HEK293 (cell line): ENCODE measurements around the gene MED17.

Experiments
- CTCF ChIA-PET: fragments of 350-600 bp; formaldehyde crosslinking; extraction: SDS; loops from one replicate; lab custom pipeline; 2021; ENCODE audit warnings: antibody characterized with exemption; lab: Yijun Ruan, JAX
- POLR2A ChIA-PET: fragments of 300-600 bp; formaldehyde crosslinking; extraction: SDS; loops from one replicate; lab custom pipeline; 2020; ENCODE audit warnings: antibody characterized with exemption, inconsistent platforms; lab: Yijun Ruan, JAX
- H3K27ac ChIP-seq: fragments of 200-500 bp; sonication (Bioruptor generic); 2 replicates; pipeline ENCODE4 v1.5.1; 2014; ENCODE audit warnings: low read depth, low read length, control low read depth, inconsistent platforms; ENCODE audit errors: extremely low read depth
- H3K36me3 ChIP-seq, 2 experiments: fragments of 200-500 bp in 1 of 2; sonication (Bioruptor generic) in 1 of 2; 1 replicate in 1 of 2; 2 replicates in 1 of 2; pipeline ENCODE4 v1.5.1; 2014 to 2017; ENCODE audit warnings: inconsistent platforms in 2 of 2, low read length in 2 of 2; ENCODE audit not compliant: control insufficient read depth in 2 of 2, insufficient read depth in 1 of 2
- H3K4me1 ChIP-seq: fragments of 200-500 bp; sonication (Bioruptor generic); 2 replicates; pipeline ENCODE4 v1.5.1; 2014; ENCODE audit warnings: mild to moderate bottlenecking, low read length, inconsistent platforms; ENCODE audit not compliant: control insufficient read depth, insufficient read depth
- H3K4me3 ChIP-seq: 2 replicates; pipeline ENCODE4 v1.5.1; 2011; ENCODE audit warnings: low read depth, mild to moderate bottlenecking, control low read depth, low read length, moderate library complexity
- H3K9me3 ChIP-seq: fragments of 200-500 bp; sonication (Bioruptor generic); 2 replicates; pipeline ENCODE4 v1.5.1; 2014; ENCODE audit warnings: low read depth, low read length, inconsistent platforms; ENCODE audit not compliant: control insufficient read depth, insufficient read depth
- EGR2 ChIP-seq: fragments of 450-650 bp; formaldehyde crosslinking; IDR thresholded peaks from 2 replicates; pipeline ENCODE4 v1.5.1; 2016; ENCODE audit warnings: low read depth, missing biosample characterization, missing genetic modification characterization
- HOXC10 ChIP-seq: sonication (generic); formaldehyde crosslinking; IDR thresholded peaks from 2 replicates; pipeline ENCODE4 v1.8.1; 2023; ENCODE audit warnings: mild to moderate bottlenecking, missing genetic modification reagents
- KLF1 ChIP-seq: fragments of 450-650 bp; formaldehyde crosslinking; IDR thresholded peaks from 2 replicates; pipeline ENCODE4 v1.5.1; 2016; ENCODE audit warnings: missing biosample characterization, missing genetic modification characterization
- KLF7 ChIP-seq: fragments of 450-650 bp; formaldehyde crosslinking; IDR thresholded peaks from 2 replicates; pipeline ENCODE4 v1.5.1; 2016; ENCODE audit warnings: missing biosample characterization, missing genetic modification characterization, borderline replicate concordance
- KLF9 ChIP-seq: fragments of 450-650 bp; formaldehyde crosslinking; IDR thresholded peaks from 2 replicates; pipeline ENCODE4 v1.5.1; 2016; ENCODE audit warnings: missing biosample characterization, missing genetic modification characterization, low read depth
- REPIN1 ChIP-seq: fragments of 450-650 bp; formaldehyde crosslinking; IDR thresholded peaks from 2 replicates; pipeline ENCODE4 v1.5.1; 2017; ENCODE audit warnings: missing biosample characterization, missing genetic modification characterization, low read depth
- SCRT1 ChIP-seq: fragments of 450-650 bp; formaldehyde crosslinking; IDR thresholded peaks from 2 replicates; pipeline ENCODE4 v1.5.1; 2016; ENCODE audit warnings: missing biosample characterization, missing genetic modification characterization, borderline replicate concordance
- SCRT2 ChIP-seq: fragments of 450-650 bp; formaldehyde crosslinking; IDR thresholded peaks from 2 replicates; pipeline ENCODE4 v1.5.1; 2016; ENCODE audit warnings: missing biosample characterization, missing genetic modification characterization
- SP3 ChIP-seq: fragments of 450-650 bp; formaldehyde crosslinking; IDR thresholded peaks from 2 replicates; pipeline ENCODE4 v1.5.1; 2016; ENCODE audit warnings: missing biosample characterization, missing genetic modification characterization
- SP7 ChIP-seq: fragments of 450-650 bp; formaldehyde crosslinking; IDR thresholded peaks from 2 replicates; pipeline ENCODE4 v1.5.1; 2016; ENCODE audit warnings: missing biosample characterization, missing genetic modification characterization
- WT1 ChIP-seq: fragments of 450-650 bp; formaldehyde crosslinking; IDR thresholded peaks from 2 replicates; pipeline ENCODE4 v1.5.1; 2016; ENCODE audit warnings: missing biosample characterization, missing genetic modification characterization
- YY1 ChIP-seq: fragments of 450-650 bp; formaldehyde crosslinking; IDR thresholded peaks from 2 replicates; pipeline ENCODE4 v1.5.1; 2018; ENCODE audit warnings: missing biosample characterization, missing genetic modification characterization
- ZBTB49 ChIP-seq: fragments of 450-650 bp; formaldehyde crosslinking; IDR thresholded peaks from 2 replicates; pipeline ENCODE4 v1.5.1; 2016; ENCODE audit warnings: missing biosample characterization, missing genetic modification characterization, low read depth
- ZNF2 ChIP-seq: fragments of 450-650 bp; formaldehyde crosslinking; IDR thresholded peaks from 2 replicates; pipeline ENCODE4 v1.5.1; 2016; ENCODE audit warnings: missing biosample characterization, missing genetic modification characterization
- ZNF341 ChIP-seq: fragments of 450-650 bp; formaldehyde crosslinking; IDR thresholded peaks from 2 replicates; pipeline ENCODE4; 2016; ENCODE audit warnings: low read depth, missing biosample characterization, missing genetic modification characterization
- ZNF488 ChIP-seq: fragments of 450-650 bp; formaldehyde crosslinking; IDR thresholded peaks from 2 replicates; pipeline ENCODE4 v1.5.1; 2016; ENCODE audit warnings: missing biosample characterization, missing genetic modification characterization
- ZNF510 ChIP-seq: fragments of 450-650 bp; formaldehyde crosslinking; IDR thresholded peaks from 2 replicates; pipeline ENCODE4 v1.5.1; 2018; ENCODE audit warnings: mild to moderate bottlenecking, missing genetic modification characterization, missing biosample characterization; ENCODE audit not compliant: insufficient replicate concordance
- ZNF514 ChIP-seq: fragments of 450-650 bp; formaldehyde crosslinking; IDR thresholded peaks from 2 replicates; pipeline ENCODE4 v1.5.1; 2016; ENCODE audit warnings: missing biosample characterization, missing genetic modification characterization
- ZNF544 ChIP-seq: fragments of 450-650 bp; formaldehyde crosslinking; IDR thresholded peaks from 2 replicates; pipeline ENCODE4 v1.5.0; 2017; ENCODE audit warnings: missing biosample characterization, missing genetic modification characterization
- ZNF561 ChIP-seq: fragments of 450-650 bp; IDR thresholded peaks from 2 replicates; pipeline ENCODE4 v1.5.1; 2018; ENCODE audit warnings: missing biosample characterization, missing genetic modification characterization, borderline replicate concordance
- ZNF600 ChIP-seq: fragments of 450-650 bp; formaldehyde crosslinking; IDR thresholded peaks from 2 replicates; pipeline ENCODE4 v1.5.1; 2016; ENCODE audit warnings: missing biosample characterization, missing genetic modification characterization
- ZNF621 ChIP-seq: fragments of 450-650 bp; formaldehyde crosslinking; IDR thresholded peaks from 2 replicates; pipeline ENCODE4 v1.5.1; 2017; ENCODE audit warnings: missing biosample characterization, missing genetic modification characterization
- ZNF626 ChIP-seq: fragments of 450-650 bp; sonication (Bioruptor Pico); formaldehyde crosslinking; IDR thresholded peaks from 2 replicates; pipeline ENCODE4 v1.5.1; 2018; ENCODE audit warnings: missing biosample characterization, missing genetic modification characterization, inconsistent platforms
- ZNF704 ChIP-seq: fragments of 450-650 bp; formaldehyde crosslinking; IDR thresholded peaks from 2 replicates; pipeline ENCODE4 v1.5.1; 2016; ENCODE audit warnings: missing biosample characterization, missing genetic modification characterization
- ZSCAN30 ChIP-seq: fragments of 450-650 bp; IDR thresholded peaks from 2 replicates; pipeline ENCODE4 v1.5.1; 2018; ENCODE audit warnings: missing biosample characterization, mild to moderate bottlenecking, missing genetic modification characterization, moderate library complexity
- ZXDB ChIP-seq: fragments of 450-650 bp; formaldehyde crosslinking; IDR thresholded peaks from 2 replicates; pipeline ENCODE4 v1.5.1; 2016; ENCODE audit warnings: missing biosample characterization, missing genetic modification characterization
- TF ChIP-seq, protein P1 (sequence below): fragments of 450-650 bp; formaldehyde crosslinking; IDR thresholded peaks from 2 replicates; pipeline ENCODE4 v1.5.1; 2016; ENCODE audit warnings: missing biosample characterization, missing genetic modification characterization
- TF ChIP-seq, protein P2 (sequence below): fragments of 450-650 bp; formaldehyde crosslinking; conservative IDR thresholded peaks from 2 replicates; pipeline ENCODE4 v1.5.1; 2016; ENCODE audit warnings: low read depth, missing biosample characterization, missing genetic modification characterization

Gene MED17

GRCh38 chr11:93741094-93741881 is 42.8 kb upstream of the MED17 start, which contains the start of the genes C11orf54 and TAF1D (continued):
- no peak for TF ChIP-seq ZNF704 (tag by site-specific recombination)
- TF ChIP-seq YY1 (tag by site-specific recombination) = 0 out of 2 replicates have a peak, but pooled peaks have one; percentile 36
- TF ChIP-seq ZNF510 (tag by site-specific recombination) = no peak
- no peak for TF ChIP-seq ZNF514 (tag by site-specific recombination)
- no peak for TF ChIP-seq ZNF626
- peak; percentile 83 for TF ChIP-seq EGR2 (tag by site-specific recombination)
- peak; percentile 70 for TF ChIP-seq SP3 (tag by site-specific recombination)
- no peak for TF ChIP-seq ZNF544 (tag by site-specific recombination)
- TF ChIP-seq, protein P1, sequence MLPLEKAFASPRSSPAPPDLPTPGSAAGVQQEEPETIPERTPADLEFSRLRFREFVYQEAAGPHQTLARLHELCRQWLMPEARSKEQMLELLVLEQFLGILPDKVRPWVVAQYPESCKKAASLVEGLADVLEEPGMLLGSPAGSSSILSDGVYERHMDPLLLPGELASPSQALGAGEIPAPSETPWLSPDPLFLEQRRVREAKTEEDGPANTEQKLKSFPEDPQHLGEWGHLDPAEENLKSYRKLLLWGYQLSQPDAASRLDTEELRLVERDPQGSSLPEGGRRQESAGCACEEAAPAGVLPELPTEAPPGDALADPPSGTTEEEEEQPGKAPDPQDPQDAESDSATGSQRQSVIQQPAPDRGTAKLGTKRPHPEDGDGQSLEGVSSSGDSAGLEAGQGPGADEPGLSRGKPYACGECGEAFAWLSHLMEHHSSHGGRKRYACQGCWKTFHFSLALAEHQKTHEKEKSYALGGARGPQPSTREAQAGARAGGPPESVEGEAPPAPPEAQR (tag by site-specific recombination) = no peak
- TF ChIP-seq ZXDB (tag by site-specific recombination) = peak; percentile 100
- 0 out of 2 replicates have a peak, but pooled peaks have one; percentile 14 for TF ChIP-seq KLF7
- peak; percentile 62 for TF ChIP-seq SP7 (tag by site-specific recombination)
- peak; percentile 55; the same call in 1 of the 2 replicates for TF ChIP-seq ZNF2
- TF ChIP-seq KLF1 (tag by site-specific recombination) = 0 out of 2 replicates have a peak, but pooled peaks have one; percentile 18
- TF ChIP-seq, all 188 proteins: peak for 32

- no peaks in the 10 kb centered on the region for H3K4me1 ChIP-seq
- ChIA-PET CTCF (interaction anchor here (0.6 to 0.9 kb wide), 3 partner anchors 12 to 42 kb away, joined by 3 to 4 read pairs (median 3); partner anchors contain the start of gene MED17), POLR2A (interaction anchor here (0.6 to 5.6 kb wide), 24 partner anchors 9 to 1032 kb away, joined by 3 to 149 read pairs (median 4); partner anchors contain the start of genes AMOTL1, CEP295, MED17 and PANX1)
- H3K4me3 ChIP-seq = peak overlapping the region; percentile 96
- H3K36me3 ChIP-seq = peaks cover 3 to 41% of the 10 kb centered on the region in 2 experiments; a peak in 2 of 3 replicates
- no peaks in the 10 kb centered on the region for H3K9me3 ChIP-seq
- peak overlapping the region; percentile 65 for H3K27ac ChIP-seq
- TF ChIP-seq SCRT1 (tag by site-specific recombination) = peak; percentile 87
- TF ChIP-seq ZNF621 = no peak
- no peak for TF ChIP-seq ZSCAN30 (tag by site-specific recombination)
- no peak for TF ChIP-seq REPIN1 (tag by site-specific recombination)
- 0 out of 2 replicates have a peak, but pooled peaks have one; percentile 2 for TF ChIP-seq KLF9 (tag by site-specific recombination)
- TF ChIP-seq WT1 = peak; percentile 44
- 0 out of 2 replicates have a peak, but pooled peaks have one; percentile 42 for TF ChIP-seq ZNF561 (tag by site-specific recombination)
- TF ChIP-seq, protein P2, sequence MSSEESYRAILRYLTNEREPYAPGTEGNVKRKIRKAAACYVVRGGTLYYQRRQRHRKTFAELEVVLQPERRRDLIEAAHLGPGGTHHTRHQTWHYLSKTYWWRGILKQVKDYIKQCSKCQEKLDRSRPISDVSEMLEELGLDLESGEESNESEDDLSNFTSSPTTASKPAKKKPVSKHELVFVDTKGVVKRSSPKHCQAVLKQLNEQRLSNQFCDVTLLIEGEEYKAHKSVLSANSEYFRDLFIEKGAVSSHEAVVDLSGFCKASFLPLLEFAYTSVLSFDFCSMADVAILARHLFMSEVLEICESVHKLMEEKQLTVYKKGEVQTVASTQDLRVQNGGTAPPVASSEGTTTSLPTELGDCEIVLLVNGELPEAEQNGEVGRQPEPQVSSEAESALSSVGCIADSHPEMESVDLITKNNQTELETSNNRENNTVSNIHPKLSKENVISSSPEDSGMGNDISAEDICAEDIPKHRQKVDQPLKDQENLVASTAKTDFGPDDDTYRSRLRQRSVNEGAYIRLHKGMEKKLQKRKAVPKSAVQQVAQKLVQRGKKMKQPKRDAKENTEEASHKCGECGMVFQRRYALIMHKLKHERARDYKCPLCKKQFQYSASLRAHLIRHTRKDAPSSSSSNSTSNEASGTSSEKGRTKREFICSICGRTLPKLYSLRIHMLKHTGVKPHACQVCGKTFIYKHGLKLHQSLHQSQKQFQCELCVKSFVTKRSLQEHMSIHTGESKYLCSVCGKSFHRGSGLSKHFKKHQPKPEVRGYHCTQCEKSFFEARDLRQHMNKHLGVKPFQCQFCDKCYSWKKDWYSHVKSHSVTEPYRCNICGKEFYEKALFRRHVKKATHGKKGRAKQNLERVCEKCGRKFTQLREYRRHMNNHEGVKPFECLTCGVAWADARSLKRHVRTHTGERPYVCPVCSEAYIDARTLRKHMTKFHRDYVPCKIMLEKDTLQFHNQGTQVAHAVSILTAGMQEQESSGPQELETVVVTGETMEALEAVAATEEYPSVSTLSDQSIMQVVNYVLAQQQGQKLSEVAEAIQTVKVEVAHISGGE (tag by site-specific recombination) = no peak
- peak; percentile 92 for TF ChIP-seq SCRT2 (tag by site-specific recombination)
- no peak for TF ChIP-seq ZNF488
- TF ChIP-seq ZBTB49 (tag by site-specific recombination) = no peak
- 0 out of 2 replicates have a peak, but pooled peaks have one; percentile 10 for TF ChIP-seq ZNF341 (tag by site-specific recombination)
- no peak for TF ChIP-seq HOXC10 (CRISPR knock-in tag)
- peak; percentile 75 for TF ChIP-seq ZNF600 (tag by site-specific recombination)
Measured at GRCh38 chr11:93741882-93742226, 42.2 kb upstream of the MED17 start.
